GM23248 (cell line): ENCODE data around the gene BTN3A1.

Experiments
- EZH2 ChIP-seq: fragments of 200-600 bp; sonication (generic); IDR thresholded peaks from 2 replicates; pipeline ENCODE4 v1.6.1; 2018; ENCODE audit warnings: antibody characterized with exemption, mild to moderate bottlenecking; ENCODE audit not compliant: insufficient read depth, poor library complexity, severe bottlenecking
- EZH2phosphoT487 ChIP-seq: fragments of 200-600 bp; sonication (generic); IDR thresholded peaks from 2 replicates; pipeline ENCODE4 v1.6.1; 2018; ENCODE audit warnings: antibody characterized with exemption, moderate library complexity, mild to moderate bottlenecking, low read depth; ENCODE audit not compliant: insufficient read depth

GRCh38 chr6:26352315-26352714 is 49.8 kb upstream of the BTN3A1 start:
- TF ChIP-seq EZH2 (no peak), EZH2phosphoT487 (no peak)
